HG03442 (cell line): ENCODE measurements around the gene HDAC8.
"Not testable (repeated sequence)": the region's sequence is repeated elsewhere in the genome, so short reads cannot be mapped to it uniquely, and the experiment has no call there.

Experiments used
- ATAC-seq: cut with Tn5 transposase; IDR thresholded peaks from one replicate; pipeline ENCODE4 v1.9.1; 2021; ENCODE audit warnings: mild to moderate bottlenecking, moderate library complexity; ENCODE audit not compliant: unreplicated experiment

The HDAC8 gene

GRCh38 chrX:72572248-72573157 is at the start of gene HDAC8:
Gene HDAC8, minus strand, starts transcription at chrX:72572843. Its CDS starts 82 bp downstream, at chrX:72572761.
- peak; percentile 97 for ATAC-seq

DNA sequence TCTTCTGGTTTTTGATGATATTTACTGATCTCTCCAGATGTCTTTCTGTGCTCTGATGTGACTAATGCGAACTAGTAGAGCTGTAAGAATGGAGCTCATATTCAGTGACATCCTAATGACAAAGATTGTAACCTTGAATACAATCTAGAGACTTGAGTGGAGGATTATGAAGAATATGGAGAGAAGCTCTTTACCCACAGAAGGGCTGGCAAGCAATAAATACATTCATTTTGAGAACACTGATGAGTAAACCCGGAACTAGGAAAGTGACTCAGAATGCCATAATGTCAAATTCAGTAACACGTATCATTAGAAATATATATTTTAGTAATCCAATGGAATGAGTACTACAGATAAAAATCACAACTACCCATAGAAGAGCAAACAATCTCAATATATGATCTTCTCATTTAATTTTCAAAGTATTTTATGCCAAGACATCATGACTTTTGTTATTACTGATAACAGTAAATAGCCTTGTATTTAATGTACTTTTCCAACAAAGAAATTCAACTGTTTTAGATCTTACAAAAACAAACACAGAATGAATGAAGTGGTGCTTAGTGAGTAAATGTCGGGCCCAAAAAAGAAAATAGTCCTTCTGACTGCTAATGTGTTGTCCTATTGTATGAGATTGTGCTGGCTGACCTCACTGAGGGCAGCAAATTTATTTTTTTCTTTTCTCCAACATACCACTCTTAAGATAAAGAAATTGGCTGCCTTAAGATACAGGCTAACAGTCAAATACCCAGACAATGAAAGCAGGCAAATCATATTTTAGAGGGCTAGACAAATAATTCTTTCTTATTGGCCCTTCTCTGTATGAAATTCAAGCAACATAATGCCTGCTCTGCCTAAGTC is 49.2 kb upstream of the HDAC8 start:
- ATAC-seq, result peak; percentile 91

GRCh38 chrX:72621163-72621562 is 48.5 kb upstream of the HDAC8 start:
- peak; percentile 18 for ATAC-seq

- no peak for ATAC-seq
Observed at GRCh38 chrX:72620550-72621145, 48.0 kb upstream of the HDAC8 start.

DNA sequence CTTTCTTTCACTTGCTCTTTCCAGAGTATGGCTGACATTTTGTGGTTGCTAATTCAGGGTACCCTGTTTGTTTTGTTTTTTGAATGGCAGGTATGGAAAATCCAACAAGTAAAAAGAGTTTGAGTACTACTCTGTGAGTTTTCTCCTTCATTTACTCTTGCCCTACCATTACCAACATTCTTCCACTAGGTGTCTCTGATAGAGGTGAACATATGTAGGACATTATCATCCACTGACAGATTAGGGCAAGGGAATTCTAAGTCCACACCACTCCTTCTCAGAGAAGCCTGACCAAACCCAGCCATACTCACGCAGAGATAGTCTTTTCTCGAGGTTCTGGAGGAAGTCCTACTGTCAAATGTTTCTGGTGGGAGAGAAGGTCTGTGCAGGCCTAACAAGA is 36.7 kb upstream of the HDAC8 start:
- no peak for ATAC-seq

GRCh38 chrX:72604705-72605104 is 32.1 kb upstream of the HDAC8 start:
- no peak for ATAC-seq

DNA sequence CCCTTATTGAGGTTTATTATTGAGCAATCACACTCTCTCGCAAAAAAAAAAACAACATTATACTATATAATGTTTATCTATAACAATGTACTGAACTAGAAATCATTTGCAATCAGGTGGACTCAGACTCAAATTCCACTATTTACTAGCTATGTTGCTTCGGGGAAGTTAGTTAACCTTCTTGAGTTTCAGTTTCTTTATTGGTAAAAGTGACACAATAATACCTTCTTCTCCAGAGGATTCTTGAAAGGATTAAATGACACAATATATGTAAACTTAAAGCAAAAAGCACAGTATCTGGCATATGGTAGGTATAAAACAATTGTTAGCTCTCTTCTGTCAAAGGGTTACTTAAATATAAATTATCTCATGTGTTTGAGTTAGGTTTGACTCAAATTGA is 31.5 kb upstream of the HDAC8 start:
- no peak for ATAC-seq

DNA sequence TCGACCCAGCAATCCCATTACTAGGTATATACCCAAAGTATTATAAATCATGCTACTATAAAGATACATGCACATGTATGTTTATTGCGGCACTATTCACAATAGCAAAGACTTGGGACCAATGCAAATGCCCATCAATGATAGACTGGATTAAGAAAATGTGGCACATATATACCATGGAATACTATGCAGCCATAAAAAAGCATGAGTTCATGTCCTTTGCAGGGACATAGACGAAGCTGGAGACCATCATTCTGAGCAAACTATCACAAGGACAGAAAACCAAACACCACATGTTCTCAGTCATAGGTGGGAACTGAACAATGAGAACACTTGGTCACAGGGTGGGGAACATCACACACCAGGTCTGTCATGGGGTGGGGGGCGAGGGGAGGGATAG is 18.4 kb upstream of the HDAC8 start:
- ATAC-seq, result not testable (repeated sequence)

- no peak for ATAC-seq
Observed at GRCh38 chrX:72584163-72584562, 11.5 kb upstream of the HDAC8 start.

GRCh38 chrX:72576141-72576894 is 3.7 kb upstream of the HDAC8 start:
- ATAC-seq, result no peak

DNA sequence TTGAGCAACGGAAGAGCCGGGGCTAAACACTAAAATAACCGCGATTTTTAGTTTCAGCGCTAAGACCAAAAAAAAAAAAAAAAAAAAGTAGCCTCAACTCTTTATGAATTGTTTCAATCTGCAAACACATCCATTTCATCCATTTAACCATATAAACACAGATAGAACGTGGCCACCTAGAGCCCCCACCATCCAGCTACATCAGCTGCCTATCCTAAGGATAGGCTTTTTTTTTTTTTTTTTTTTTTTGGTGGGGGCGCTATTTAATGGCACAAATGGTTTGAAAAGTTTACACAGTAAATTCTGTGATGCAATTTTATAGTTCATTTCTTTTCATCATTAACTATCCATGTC is 492 bp upstream of the HDAC8 start:
- peak; percentile 21 for ATAC-seq

DNA sequence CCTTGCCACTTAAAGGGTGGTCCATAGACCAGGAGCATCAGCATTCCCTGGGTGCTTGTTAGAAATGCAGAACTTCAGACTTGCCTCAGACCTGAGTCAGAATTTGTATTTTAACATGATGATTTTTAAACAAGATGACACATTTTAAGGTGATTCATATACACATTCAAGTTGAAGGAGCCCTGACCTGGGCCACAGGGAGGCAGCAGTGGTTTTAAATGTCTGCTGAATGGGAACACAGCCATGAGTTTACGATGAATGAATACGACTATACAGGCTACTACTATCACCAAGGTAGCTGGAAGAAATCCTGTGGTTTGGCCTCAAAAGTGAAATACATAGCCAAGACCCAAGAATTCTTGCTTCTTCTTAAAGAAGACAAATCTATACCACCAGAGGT is 2.9 kb downstream of the HDAC8 start:
- ATAC-seq, result no peak

GRCh38 chrX:72568406-72569092 is 4.1 kb downstream of the HDAC8 start:
- no peak for ATAC-seq

GRCh38 chrX:72566448-72566847 is 6.2 kb downstream of the HDAC8 start:
- no peak for ATAC-seq

DNA sequence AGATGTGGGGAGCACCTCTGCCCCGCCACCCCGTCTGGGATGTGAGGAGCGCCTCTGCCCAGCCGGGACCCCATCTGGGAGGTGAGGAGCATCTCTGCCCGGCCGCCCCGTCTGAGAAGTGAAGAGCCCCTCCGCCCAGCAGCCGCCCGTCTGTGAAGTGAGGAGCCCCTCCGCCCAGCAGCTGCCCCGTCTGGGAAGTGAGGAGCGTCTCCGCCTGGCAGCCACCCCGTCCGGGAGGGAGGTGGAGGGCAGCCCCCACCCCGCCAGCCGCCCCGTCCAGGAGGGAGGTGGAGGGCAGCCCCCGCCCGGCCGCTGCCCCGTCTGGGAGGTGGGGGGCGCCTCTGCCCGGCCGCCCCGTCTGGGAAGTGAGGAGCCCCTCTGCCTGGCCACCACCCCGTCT is 13.0 kb downstream of the HDAC8 start:
- ATAC-seq, result not testable (repeated sequence)

DNA sequence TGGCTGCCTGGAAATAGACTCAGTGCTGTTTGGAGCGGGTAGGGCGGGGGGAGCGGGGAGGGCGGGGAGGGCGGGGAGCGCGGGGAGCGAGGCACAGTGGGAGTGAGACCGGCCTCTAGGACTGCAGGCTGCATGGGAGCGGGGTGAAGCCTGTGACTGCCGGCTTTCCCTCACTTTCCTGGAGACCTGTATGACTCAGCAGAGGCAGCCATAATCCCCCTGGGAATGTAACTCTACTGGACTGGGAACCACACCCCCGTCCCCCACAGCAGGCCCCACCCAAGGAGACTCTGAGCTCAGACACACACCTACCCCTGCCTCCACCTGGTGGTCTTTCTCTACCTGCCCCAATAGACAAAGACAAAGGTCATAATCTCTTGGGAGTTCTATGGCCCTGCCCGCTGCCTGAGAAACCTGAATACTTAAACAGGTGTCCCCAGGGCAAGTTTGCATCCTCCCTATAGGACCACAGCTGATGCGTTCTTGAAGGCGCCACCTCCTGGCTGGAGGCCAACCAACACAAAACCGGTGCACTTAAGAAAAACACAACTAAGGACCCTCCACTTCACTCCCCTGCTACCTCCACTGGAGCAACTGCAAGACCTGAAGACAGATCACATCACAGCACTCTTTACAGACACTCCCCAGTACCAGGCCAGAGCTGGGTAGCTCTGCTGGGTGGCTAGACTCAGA is 18.0 kb downstream of the HDAC8 start:
- no peak for ATAC-seq

DNA sequence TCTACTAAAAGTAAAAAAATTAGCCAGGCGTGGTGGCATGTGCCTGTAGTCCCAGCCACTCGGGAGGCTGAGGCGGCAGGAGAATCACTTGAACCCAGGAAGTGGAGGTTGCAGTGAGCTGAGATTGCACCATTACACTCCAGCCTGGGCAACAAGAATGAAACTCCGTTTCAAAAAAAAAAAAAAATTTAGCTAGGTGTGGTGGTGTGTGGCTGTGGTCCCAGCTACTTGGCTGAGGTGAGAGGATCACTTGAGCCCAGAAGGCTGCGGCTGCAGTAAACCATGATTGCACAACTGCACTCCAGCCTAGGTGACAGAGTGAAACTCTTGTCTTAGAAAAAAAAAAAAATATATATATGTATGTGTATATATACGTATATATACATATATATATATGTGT is 20.2 kb downstream of the HDAC8 start:
- ATAC-seq, result not testable (repeated sequence)

DNA sequence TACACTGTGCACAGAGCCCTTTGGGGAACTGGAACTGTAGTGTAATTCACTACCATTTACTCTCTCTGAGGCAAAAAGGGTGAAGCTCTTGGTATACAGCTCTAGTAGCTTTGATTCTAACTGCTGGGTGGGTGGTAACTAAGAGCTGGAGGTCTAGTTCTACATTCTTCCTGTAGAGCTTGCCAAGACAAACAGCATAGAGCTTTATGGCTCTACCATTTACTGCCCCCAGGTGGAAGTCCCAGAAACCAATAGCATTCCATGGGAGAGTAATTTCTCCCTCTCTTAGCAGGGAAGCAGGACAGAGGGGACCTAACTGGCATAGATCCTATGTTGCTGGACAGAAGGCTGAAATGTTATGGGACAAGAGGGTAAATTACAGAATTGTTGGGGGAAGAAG is 26.7 kb downstream of the HDAC8 start:
- ATAC-seq, result no peak

- ATAC-seq, result no peak
Observed at GRCh38 chrX:72540318-72540717, 32.3 kb downstream of the HDAC8 start.

DNA sequence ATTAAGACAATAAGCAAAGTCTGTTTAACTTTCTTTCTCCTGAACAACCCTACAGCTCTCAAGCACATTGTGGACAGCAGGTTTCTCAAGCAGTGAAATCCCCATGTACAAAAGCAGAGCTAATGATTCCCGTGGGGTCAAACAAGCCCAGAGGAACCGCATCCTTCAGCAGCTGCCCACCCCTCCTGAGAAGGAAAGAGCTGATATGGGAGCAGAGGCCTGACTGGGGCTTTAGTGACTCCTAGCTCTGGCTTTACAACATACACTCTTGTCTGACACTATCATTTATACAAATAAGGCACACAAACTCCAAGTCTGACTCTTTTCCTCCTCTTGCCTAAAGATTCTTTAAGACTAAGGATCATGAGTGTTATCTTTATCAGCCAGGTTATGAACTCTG is 32.8 kb downstream of the HDAC8 start:
- no peak for ATAC-seq
